ENCODE measurements around the gene DALRD3. TPM values are rescaled to one million over a fixed set of nuclear protein-coding genes. Genes with fewer than 3 reads are reported as not detected.

DALRD3 gene
- total RNA-seq, 2 experiments from 2014 or later = 28.6 to 30.9 TPM

DNA sequence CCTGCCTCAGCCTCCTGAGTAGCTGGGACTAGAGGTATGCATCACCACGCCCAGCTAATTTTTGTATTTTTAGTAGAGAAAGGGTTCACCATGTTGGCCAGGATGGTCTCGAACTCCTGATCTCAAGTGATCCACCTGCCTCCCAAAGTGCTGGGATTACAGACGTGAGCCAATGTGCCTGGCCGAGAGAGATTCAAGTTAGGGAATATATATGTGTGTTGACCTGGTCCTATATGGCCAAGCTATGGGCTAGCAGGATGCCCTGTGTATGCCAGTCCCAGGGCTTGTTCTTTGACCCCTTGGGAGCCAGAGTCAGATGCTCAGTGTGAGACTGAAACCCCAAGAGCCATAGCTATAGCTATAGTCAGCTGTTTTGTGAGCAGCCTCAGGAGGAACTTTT is 5.4 kb upstream of the DALRD3 start:
- ChIA-PET CTCF (interaction anchor here (7.6 to 7.7 kb wide), 2 partner anchors 15 to 35 kb away, joined by 63 to 66 read pairs; partner anchors contain the start of genes P4HTM and WDR6), POLR2A (interaction anchor here (0.7 to 8.8 kb wide), 4 partner anchors 16 to 389 kb away, joined by 6 to 90 read pairs (median 10); partner anchors contain the start of genes PRKAR2A, QRICH1 and WDR6)

DNA sequence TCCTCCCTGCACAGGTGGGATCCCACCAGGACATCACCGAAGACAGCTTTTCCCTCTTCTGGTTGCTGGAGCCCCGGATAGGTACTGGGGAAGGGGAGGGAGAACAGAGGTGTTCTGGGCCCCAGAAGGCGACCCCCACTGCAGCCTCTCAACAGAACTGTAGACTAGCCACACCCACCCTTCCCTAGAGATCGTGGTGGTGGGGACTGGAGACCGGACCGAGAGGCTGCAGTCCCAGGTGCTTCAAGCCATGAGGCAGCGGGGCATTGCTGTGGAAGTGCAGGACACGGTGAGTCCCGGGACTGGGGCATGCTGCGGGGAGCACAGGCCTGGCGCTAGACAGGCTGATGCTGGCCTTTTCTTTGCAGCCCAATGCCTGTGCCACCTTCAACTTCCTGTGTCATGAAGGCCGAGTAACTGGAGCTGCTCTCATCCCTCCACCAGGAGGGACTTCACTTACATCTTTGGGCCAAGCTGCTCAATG is 4.3 kb upstream of the DALRD3 start:
- ChIA-PET POLR2A (interaction anchor here (0.6 to 8.8 kb wide), 9 partner anchors 15 to 622 kb away, joined by 3 to 90 read pairs (median 7); partner anchors contain the start of genes ARIH2, P4HTM, QRICH1 and USP4), CTCF (interaction anchor here (0.6 to 7.7 kb wide), 7 partner anchors 9 to 238 kb away, joined by 3 to 66 read pairs (median 4); partner anchors contain the start of genes P4HTM, QRICH1 and WDR6)

DNA sequence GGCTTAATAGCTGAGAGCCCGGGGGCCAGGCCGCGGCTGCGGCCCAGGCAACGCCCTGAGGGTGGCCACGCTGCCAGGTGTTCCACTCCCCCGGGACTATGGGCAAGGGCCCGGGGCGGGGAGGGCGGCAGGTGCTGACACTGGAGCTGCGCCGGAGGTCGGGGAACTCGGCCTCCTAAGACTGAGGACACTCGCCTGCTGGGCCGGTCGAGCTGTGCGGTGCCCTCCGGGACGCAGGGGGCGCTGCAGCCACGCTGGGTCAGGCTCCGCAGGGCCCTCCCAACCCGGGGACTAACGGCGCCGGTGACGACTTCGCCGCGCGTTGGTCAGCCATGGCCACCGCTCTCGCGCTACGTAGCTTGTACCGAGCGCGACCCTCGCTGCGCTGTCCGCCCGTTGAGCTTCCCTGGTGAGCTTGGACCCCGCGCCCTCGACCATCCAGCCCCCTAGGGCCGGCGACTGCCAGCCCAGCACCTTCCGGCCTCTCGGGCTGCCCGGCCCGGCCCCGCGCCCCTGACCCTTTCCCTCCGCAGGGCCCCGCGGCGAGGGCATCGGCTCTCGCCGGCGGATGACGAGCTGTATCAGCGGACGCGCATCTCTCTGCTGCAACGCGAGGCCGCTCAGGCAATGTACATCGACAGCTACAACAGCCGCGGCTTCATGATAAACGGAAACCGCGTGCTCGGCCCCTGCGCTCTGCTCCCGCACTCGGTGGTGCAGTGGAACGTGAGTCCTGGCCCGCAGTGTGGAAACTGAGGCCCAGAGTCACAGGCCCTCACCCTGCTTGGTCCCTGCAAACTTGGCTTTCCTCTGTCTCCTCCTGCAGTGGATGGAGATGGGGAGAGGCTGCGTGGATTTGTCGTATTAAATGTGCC is 3.7 kb upstream of the DALRD3 start, which contains the start of gene NDUFAF3:
Gene NDUFAF3, plus strand, starts transcription at position 309 of the 875 bp plus-strand sequence. Its CDS starts 24 bp downstream, at position 333.
- POLR2A ChIA-PET = interaction anchor here (0.5 to 8.8 kb wide), 12 partner anchors 9 to 622 kb away, joined by 3 to 90 read pairs (median 6); partner anchors contain the start of genes ARIH2, P4HTM, QRICH1 and USP4

DNA sequence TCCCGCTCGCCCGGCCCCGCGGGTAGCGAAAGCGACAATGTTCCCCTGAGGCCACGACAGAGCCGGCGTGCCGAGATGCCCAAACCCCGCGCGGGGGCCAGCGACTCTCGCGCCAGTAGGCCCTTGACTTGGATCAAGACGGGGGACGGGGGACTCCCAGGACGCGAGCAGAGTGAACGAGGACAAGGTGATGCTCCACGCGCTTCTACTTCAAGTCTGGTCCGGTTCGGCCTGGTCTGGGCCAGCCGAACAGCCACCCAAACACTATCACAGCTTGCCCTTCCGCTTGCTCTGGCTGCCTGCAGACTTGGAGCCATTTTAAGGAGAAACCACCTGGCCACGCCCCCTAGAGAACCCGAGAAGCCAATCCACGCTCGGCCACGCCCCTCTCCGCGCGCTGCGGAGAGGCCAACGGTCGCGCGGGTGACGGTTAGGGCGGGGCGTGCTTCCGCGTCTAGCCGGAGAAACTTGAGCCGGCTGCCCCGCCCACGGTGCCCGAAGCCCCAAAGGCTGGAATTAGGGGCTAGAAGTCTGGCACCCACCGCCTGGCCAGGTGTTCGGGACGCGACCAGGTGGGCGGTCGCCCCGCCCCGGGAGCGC is 2.9 kb upstream of the DALRD3 start:
- ChIA-PET POLR2A (interaction anchor here (0.5 to 8.8 kb wide), 11 partner anchors 7 to 343 kb away, joined by 3 to 90 read pairs (median 7); partner anchors contain the start of genes ARIH2, IMPDH2, P4HTM and QRICH1), CTCF (interaction anchor here (0.6 to 7.7 kb wide), 7 partner anchors 10 to 306 kb away, joined by 3 to 66 read pairs (median 4); partner anchors contain the start of genes P4HTM and WDR6)

More for the DNA sequence above, 3.7 kb upstream of the DALRD3 start, which contains the start of gene NDUFAF3:
- CTCF ChIA-PET = interaction anchor here (0.6 to 7.7 kb wide), 8 partner anchors 10 to 307 kb away, joined by 3 to 66 read pairs (median 4); partner anchors contain the start of genes P4HTM and WDR6

DNA sequence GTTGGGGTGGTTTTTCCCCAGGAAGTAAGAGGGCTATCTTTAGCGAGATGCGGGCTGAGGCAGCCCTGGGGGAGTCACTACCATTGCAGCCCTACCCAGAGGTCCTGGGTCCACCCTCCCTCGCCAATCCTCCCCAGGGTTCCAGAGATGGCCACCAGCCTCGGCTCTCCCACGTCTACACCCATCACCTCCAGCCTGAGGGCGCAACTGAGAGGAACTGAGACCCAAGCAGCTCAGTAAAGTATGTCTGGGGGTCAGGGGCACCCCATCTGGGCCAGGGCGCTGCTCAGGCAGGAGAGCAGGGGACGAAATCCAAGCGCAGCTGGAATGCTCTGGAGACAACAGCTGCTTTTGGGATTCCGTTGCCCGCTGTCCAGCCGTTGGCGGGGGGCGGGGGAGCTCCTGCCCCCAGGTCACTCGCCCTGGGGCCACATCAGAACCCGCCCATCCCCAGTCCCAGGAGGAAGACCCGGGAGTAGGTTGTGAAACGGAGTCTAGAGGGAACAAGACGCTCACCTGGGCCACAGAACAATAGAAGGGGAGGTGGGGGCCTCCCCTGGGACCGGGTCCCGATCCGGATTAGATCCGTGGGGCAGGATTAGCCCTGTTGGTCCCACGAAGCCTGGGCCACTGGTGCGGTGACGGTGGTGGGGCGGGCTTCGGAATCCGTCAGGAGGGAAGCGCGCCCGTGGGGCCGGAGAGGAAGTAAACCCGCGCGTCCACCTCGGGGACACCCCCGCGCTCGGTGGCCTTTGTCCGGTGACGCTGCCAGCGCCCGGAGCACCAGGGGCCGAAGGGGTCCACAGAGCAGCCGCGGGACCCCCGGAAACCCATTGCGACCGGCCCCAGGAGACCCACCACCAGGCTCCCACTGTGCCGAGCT is 2.2 kb upstream of the DALRD3 start:
- ChIA-PET POLR2A (interaction anchor here (1.2 to 8.8 kb wide), 6 partner anchors 8 to 303 kb away, joined by 3 to 90 read pairs (median 8); partner anchors contain the start of genes ARIH2, IMPDH2 and WDR6), CTCF (interaction anchor here (0.6 to 7.7 kb wide), 8 partner anchors 9 to 160 kb away, joined by 3 to 66 read pairs (median 4); partner anchors contain the start of genes IMPDH2, P4HTM, QRICH1 and USP19)

DNA sequence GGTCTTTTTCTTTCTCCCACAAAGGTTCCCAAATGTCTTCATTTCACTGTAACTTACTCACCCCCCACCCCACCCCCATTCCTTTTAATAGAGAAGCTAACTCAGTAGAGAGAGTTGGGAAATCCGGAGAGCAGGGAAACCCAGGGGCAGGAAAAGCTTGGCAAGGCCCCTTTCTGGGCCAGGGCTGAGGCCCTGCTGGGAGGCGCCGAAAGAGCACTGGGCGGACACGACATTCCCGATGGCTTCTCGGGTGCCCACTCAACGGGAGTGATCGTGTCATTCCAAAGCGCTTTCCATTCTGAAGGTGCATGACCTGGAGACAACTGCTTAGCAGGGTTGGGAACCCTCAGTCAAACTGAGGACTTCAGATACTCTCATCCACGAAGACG is 1.6 kb upstream of the DALRD3 start:
- CTCF ChIA-PET = interaction anchor here (0.7 to 7.7 kb wide), 6 partner anchors 9 to 101 kb away, joined by 3 to 66 read pairs (median 7); partner anchors contain the start of genes IMPDH2, P4HTM, QRICH1 and USP19
- POLR2A ChIA-PET = interaction anchor here (1.0 to 8.8 kb wide), 3 partner anchors 9 to 101 kb away, joined by 3 to 90 read pairs (median 14); partner anchors contain the start of genes ARIH2, IMPDH2 and WDR6

DNA sequence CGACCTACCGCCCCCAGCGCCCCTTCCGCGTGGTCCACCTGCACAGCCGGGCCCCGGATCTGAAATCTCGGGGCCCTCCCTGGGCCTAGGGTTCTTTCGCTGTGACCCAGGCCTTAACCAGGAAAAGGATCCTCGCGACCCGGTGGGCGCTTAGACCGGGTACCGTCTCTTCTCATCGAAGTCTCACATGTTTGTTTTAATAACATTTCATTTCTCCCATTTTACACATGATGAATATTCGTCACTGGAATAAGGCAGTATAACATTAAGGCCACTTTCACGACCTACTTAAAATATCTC is 277 bp upstream of the DALRD3 start:
- ChIA-PET POLR2A (interaction anchor here (8.8 kb wide), 1 partner anchor 11 kb away, joined by 90 read pairs; the partner anchor contains the start of gene WDR6), CTCF (interaction anchor here (1.6 to 7.7 kb wide), 4 partner anchors 9 to 29 kb away, joined by 3 to 66 read pairs (median 33); partner anchors contain the start of genes IMPDH2, P4HTM and WDR6)

DNA sequence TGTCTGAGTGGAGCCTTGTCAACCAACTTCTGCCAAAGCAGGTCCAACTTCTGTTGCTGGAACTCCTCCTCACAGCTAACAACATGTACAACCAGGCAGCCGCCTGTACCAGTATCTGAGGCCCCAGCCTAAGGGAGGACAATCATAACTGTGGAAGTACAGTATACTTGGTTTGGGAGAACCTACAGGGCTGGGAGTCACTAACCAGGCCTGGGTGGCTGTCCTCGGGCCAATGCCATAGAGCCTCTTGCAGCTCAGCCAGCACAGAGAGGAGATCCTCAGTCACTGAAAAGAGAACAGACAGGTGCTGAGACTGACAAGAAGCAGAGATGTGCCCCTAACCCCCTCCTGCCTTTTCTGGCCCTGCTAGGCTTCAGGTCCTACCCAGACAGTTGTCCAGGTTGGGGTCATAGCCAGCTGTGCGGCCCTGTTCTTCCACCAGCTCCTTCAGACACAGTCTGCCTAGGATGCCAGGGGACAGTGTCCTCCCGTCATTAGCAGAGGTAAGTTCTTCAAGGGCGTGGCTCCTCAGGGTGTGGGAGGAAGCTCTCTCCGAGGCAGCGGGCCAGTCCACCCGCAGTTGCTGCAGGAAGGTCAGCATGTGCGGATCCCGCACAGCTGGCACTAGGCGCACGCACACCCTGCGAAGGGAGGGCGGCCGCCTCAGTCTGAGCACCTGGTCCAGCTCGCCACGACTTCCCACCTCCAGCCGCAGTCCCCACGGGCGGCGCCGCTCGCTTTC is 980 bp downstream of the DALRD3 start:
- ChIA-PET CTCF (interaction anchor here (1.6 to 7.7 kb wide), 4 partner anchors 8 to 28 kb away, joined by 3 to 66 read pairs (median 33); partner anchors contain the start of genes IMPDH2, P4HTM and WDR6), POLR2A (interaction anchor here (0.6 to 8.8 kb wide), 4 partner anchors 10 to 309 kb away, joined by 3 to 90 read pairs (median 4); partner anchors contain the start of genes IMPDH2 and WDR6)

DNA sequence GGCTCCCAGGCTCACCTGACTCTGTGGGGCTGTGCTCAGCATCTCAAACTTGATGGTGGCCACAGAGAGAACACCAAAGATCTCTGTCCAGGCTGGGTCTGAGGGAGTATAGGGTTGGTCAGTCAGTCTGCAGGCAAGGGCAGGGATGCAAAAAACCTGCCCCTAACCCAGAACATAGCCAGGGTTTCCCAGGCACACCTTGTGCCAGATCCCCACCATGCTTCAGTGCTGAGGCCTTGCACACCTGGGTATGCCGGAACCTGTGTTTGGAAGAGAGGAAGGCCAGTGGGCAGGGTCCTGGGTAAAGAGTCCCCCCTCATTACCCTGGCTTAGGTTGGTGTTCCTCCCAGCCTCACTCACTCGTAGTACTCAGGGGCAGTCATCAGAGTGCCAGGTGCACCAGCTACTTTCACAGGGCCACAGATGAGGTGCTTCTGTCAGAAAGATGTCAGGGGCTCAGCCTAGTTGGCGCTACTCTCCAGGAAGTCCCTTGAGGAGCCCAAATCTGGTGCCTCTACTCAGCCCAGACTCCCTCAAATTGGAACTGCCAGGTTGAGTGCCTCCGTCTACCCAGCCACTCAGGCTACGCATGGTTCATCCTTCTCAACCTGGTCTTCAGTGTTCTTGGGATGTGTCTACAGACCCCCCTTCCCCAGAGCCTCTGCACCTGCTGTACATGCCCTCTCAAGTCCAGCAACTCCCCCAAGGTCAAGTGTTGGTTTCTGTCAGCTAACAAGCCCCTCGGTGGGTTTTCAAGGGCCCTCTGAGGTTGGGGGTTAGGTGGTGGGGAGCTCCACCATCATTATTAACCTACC is 1.8 kb downstream of the DALRD3 start:
- ChIA-PET CTCF (interaction anchor here (7.6 to 7.7 kb wide), 2 partner anchors 7 to 27 kb away, joined by 63 to 66 read pairs; partner anchors contain the start of genes P4HTM and WDR6), POLR2A (interaction anchor here (0.6 to 8.8 kb wide), 5 partner anchors 9 to 308 kb away, joined by 3 to 90 read pairs (median 3); partner anchors contain the start of genes IMPDH2, P4HTM and WDR6)

DNA sequence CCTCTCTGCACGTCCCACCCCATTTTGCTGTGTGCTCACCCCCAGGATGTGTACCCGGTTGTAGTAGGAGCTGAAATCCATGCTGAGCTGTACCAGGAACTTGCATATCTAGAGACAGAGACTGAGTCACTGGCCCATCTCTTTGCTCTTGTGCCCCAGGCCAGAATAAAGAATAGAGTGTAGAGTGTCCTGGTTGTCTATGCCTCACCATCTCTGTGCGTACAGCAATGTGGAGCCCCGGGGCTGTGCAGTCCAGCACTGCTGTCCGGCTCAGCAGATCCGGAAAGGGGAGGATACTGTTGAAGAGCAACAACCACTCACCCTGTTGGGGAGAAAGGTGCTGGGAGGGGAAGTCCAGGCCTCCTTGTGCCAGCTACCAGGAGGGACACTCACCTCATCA is 2.6 kb downstream of the DALRD3 start:
- CTCF ChIA-PET = no interaction called here

DNA sequence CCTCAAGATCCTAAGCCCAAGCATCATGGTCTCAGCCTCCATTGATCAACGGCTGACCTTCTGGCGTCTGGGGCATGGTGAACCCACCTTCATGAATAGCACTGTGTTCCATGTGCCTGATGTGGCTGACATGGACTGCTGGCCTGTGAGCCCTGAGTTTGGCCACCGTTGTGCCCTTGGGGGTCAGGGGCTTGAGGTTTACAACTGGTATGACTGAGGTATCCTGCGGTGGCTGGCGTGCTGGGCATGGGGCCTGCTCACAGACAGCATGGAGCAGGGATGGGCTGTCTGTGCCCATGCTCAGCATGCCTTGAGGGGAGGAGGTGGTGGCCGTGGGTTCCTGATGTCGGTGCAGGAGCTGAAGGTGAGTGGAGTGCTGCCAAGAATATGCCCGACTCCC is 3.3 kb downstream of the DALRD3 start:
- CTCF ChIA-PET = interaction anchor here (0.9 to 1.3 kb wide), 2 partner anchors 14 to 27 kb away, joined by 3 to 4 read pairs; no protein-coding TSS in a partner anchor
- POLR2A ChIA-PET = no interaction called here

More for the DNA sequence above, 2.6 kb downstream of the DALRD3 start:
- POLR2A ChIA-PET = interaction anchor here (1.2 kb wide), 1 partner anchor 26 kb away, joined by 3 read pairs; the partner anchor contains the start of gene P4HTM

DNA sequence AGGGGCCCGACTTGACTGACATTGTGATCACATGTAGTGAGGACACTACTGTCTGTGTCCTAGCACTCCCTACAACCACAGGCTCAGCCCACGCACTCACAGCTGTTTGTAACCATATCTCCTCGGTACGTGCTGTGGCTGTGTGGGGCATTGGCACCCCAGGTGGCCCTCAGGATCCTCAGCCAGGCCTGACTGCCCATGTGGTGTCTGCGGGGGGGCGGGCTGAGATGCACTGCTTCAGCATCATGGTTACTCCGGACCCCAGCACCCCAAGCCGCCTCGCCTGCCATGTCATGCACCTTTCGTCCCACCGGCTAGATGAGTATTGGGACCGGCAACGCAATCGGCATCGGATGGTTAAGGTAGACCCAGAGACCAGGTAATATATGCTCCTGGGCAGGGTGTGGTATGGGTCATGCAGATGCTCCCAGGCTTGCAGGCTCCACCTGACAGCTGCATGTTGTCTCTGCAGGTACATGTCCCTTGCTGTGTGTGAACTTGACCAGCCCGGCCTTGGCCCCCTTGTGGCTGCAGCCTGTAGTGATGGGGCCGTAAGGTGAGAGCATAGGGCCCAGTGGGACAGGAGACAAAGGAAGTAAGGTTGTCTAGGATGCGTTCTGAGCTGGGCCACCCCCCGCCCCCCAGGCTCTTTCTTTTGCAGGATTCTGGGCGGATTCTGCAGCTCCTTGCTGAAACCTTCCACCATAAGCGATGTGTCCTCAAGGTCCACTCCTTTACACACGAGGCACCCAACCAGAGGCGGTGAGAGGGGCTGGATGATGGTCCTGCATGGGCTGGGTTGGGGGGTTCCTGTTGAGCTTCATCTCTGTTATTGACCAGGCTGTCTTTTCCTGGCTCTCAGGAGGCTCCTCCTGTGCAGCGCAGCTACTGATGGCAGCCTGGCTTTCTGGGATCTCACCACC is 4.4 kb downstream of the DALRD3 start:
- POLR2A ChIA-PET = no interaction called here
- CTCF ChIA-PET = interaction anchor here (0.5 to 1.3 kb wide), 3 partner anchors 12 to 74 kb away, joined by 3 to 4 read pairs (median 3); no protein-coding TSS in a partner anchor

DNA sequence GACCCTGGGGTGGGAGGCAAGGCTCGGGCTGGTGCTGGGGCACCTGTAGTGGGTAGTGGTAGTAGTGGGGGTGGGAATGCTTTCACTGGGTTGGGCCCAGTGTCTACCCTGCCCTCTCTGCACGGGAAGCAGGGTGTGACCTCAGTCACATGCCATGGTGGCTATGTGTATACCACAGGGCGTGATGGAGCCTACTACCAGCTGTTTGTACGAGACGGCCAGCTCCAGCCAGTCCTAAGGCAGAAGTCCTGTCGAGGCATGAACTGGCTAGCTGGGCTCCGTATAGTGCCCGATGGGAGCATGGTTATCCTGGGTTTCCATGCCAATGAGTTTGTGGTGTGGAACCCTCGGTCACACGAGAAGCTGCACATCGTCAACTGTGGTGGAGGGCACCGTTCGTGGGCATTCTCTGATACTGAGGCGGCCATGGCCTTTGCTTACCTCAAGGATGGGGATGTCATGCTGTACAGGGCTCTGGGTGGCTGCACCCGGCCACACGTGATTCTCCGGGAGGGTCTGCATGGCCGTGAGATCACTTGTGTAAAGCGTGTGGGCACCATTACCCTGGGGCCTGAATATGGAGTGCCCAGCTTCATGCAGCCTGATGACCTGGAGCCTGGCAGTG is 5.2 kb downstream of the DALRD3 start:
- CTCF ChIA-PET = interaction anchor here (0.5 kb wide), 1 partner anchor 75 kb away, joined by 3 read pairs; no protein-coding TSS in a partner anchor
- POLR2A ChIA-PET = interaction anchor here (1.0 kb wide), 1 partner anchor 8 kb away, joined by 3 read pairs; the partner anchor contains the start of gene NDUFAF3

DNA sequence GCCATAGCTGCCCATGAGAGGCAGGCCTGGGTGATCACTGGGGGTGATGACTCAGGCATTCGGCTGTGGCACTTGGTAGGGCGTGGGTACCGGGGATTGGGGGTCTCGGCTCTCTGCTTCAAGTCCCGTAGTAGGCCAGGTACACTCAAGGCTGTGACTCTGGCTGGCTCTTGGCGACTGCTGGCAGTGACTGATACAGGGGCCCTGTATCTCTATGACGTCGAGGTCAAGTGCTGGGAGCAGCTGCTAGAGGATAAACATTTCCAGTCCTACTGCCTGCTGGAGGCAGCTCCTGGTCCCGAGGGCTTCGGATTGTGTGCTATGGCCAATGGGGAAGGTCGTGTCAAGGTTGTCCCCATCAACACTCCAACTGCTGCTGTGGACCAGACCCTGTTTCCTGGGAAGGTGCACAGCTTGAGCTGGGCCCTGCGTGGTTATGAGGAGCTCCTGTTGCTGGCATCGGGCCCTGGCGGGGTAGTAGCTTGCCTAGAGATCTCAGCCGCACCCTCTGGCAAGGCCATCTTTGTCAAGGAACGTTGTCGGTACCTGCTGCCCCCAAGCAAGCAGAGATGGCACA is 5.9 kb downstream of the DALRD3 start:
- CTCF ChIA-PET = interaction anchor here (6.8 kb wide), 1 partner anchor 7 kb away, joined by 66 read pairs; the partner anchor contains the start of genes DALRD3 and NDUFAF3
- POLR2A ChIA-PET = interaction anchor here (1.0 to 1.3 kb wide), 2 partner anchors 9 to 16 kb away, joined by 3 read pairs; partner anchors contain the start of gene NDUFAF3

All from activated CD8-positive, alpha-beta memory T cell treated with anti-CD3 and anti-CD28 coated beads for 36 hours (primary cell).